Fibroblast of lung (primary cell): ENCODE data around the gene ARHGEF26. TPM values are rescaled to one million over a fixed set of nuclear protein-coding genes. Genes with fewer than 3 reads are reported as not detected.

Experiments
- DNase-seq, 2 donors: peaks; one replicate each; pipeline versions ENCODE4 v3.0.0 to v3.0.0-alpha.2; 2010; ENCODE audit warnings: low read depth in 2 of 2
- H2AFZ ChIP-seq: 2 replicates; pipeline ENCODE4 v1.5.1; 2012; ENCODE audit warnings: low read length, control low read depth, inconsistent platforms
- H3K27ac ChIP-seq: 2 replicates; pipeline ENCODE4 v1.5.1; 2011; ENCODE audit warnings: low read length, control low read depth; ENCODE audit not compliant: insufficient read depth
- H3K27me3 ChIP-seq: 2 replicates; pipeline ENCODE4 v1.5.1; 2011; ENCODE audit warnings: mild to moderate bottlenecking, low read length; ENCODE audit not compliant: control insufficient read depth, insufficient read depth
- H3K36me3 ChIP-seq: 2 replicates; pipeline ENCODE4 v1.5.1; 2011; ENCODE audit warnings: low read length; ENCODE audit not compliant: control insufficient read depth, insufficient read depth
- H3K4me1 ChIP-seq: 2 replicates; pipeline ENCODE4 v1.5.1; 2011; ENCODE audit warnings: low read length; ENCODE audit not compliant: control insufficient read depth, insufficient read depth; ENCODE audit errors: extremely low read depth
- H3K4me2 ChIP-seq: 2 replicates; pipeline ENCODE4 v1.5.1; 2011; ENCODE audit warnings: low read length, control low read depth; ENCODE audit not compliant: insufficient read depth; ENCODE audit errors: extremely low read depth
- H3K4me3 ChIP-seq, 4 experiments: fragments of 200-600 bp in 1 of 4; sonication (generic) in 1 of 4; replicated peaks in 1 of 4; 2 replicates each; pipeline ENCODE4 v1.5.1; 2011 to 2016; ENCODE audit warnings: low read length in 4 of 4, low read depth in 3 of 4, mild to moderate bottlenecking in 3 of 4, control low read depth in 2 of 4, inconsistent platforms in 1 of 4, mixed read lengths in 1 of 4; ENCODE audit not compliant: insufficient read depth in 1 of 4; ENCODE audit errors: control extremely low read depth in 1 of 4
- H3K79me2 ChIP-seq: 2 replicates; pipeline ENCODE4 v1.5.1; 2012; ENCODE audit warnings: mild to moderate bottlenecking, low read length, inconsistent platforms; ENCODE audit not compliant: control insufficient read depth, insufficient read depth
- H3K9ac ChIP-seq: 2 replicates; pipeline ENCODE4 v1.5.1; 2011; ENCODE audit warnings: mild to moderate bottlenecking, low read length, control low read depth; ENCODE audit not compliant: insufficient read depth
- H3K9me3 ChIP-seq: 2 replicates; pipeline ENCODE4 v1.5.1; 2012; ENCODE audit warnings: low read depth, low read length; ENCODE audit not compliant: control insufficient read depth, insufficient read depth
- H4K20me1 ChIP-seq: 2 replicates; pipeline ENCODE4 v1.5.1; 2011; ENCODE audit warnings: low read length; ENCODE audit not compliant: control insufficient read depth, insufficient read depth; ENCODE audit errors: extremely low read depth
- EZH2 ChIP-seq: IDR thresholded peaks from 2 replicates; pipeline ENCODE4 v1.5.1; 2012; ENCODE audit warnings: low read length, control low read depth, mild to moderate bottlenecking; ENCODE audit errors: missing control alignments
- polyA plus RNA-seq, 2 donors: library from polyadenylated mRNA; depleted of rRNA in 1 of 2; stranded (reverse) in 1 of 2; unstranded in 1 of 2; fragments of >200 nt; gene quantifications; 2 replicates each; pipeline ENCODE4 v1.2.1, GENCODE V29; 2011 to 2012; ENCODE audit warnings: missing spikeins in 1 of 2
- total RNA-seq: library from RNA; depleted of rRNA; stranded (reverse); fragments of >200 nt; gene quantifications from 2 replicates; pipeline ENCODE4 v1.2.1, GENCODE V29; 2014
- TF ChIP-seq, protein P1 (sequence below), 2 donors: IDR thresholded peaks in 1 of 2; conservative IDR thresholded peaks in 1 of 2; 1 replicate in 1 of 2; 2 replicates in 1 of 2; pipeline ENCODE4 v1.5.1; 2011 to 2012; ENCODE audit warnings: low read length in 2 of 2, control low read depth in 1 of 2, inconsistent platforms in 1 of 2, low read depth in 1 of 2, mild to moderate bottlenecking in 1 of 2

Gene ARHGEF26
- total and polyA plus RNA-seq, 2 donors (not counting 1 experiment from before 2014, with no cell fraction given), result 0.72 to 2.1 TPM

DNA sequence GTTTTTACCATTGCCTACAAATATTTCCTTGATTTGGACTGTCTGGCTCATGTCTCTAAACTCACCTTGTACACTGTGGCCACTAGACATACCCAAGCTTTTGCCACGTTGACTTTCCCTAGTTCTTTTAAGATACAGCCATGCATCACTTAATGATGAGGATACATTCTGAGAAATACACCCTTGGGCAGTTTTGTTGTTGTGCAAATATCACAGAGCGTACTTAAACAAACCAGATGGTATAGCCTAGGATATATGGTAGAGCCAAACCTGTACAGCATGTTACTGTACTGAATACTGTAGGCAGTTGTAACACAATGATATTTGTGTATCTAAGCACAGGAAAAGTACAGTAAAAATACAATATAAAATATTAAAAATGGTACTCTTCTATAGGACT is 5.5 kb downstream of the ARHGEF26 start:
- H3K27ac ChIP-seq, result no peak overlapping the region
- no peaks in the 10 kb centered on the region for H3K79me2 ChIP-seq
- no peak overlapping the region for H3K4me2 ChIP-seq
- H3K4me1 ChIP-seq, result no peaks in the 10 kb centered on the region
- no peak overlapping the region for H3K9ac ChIP-seq
- H3K36me3 ChIP-seq, result no peaks in the 10 kb centered on the region
- H2AFZ ChIP-seq, result no peak overlapping the region
- no peak overlapping the region for H3K4me3 ChIP-seq
- H4K20me1 ChIP-seq, result no peaks in the 10 kb centered on the region
- DNase-seq, result no peak
- no peaks in the 10 kb centered on the region for H3K9me3 ChIP-seq
- no peaks in the 10 kb centered on the region for H3K27me3 ChIP-seq
- TF ChIP-seq, protein P1, sequence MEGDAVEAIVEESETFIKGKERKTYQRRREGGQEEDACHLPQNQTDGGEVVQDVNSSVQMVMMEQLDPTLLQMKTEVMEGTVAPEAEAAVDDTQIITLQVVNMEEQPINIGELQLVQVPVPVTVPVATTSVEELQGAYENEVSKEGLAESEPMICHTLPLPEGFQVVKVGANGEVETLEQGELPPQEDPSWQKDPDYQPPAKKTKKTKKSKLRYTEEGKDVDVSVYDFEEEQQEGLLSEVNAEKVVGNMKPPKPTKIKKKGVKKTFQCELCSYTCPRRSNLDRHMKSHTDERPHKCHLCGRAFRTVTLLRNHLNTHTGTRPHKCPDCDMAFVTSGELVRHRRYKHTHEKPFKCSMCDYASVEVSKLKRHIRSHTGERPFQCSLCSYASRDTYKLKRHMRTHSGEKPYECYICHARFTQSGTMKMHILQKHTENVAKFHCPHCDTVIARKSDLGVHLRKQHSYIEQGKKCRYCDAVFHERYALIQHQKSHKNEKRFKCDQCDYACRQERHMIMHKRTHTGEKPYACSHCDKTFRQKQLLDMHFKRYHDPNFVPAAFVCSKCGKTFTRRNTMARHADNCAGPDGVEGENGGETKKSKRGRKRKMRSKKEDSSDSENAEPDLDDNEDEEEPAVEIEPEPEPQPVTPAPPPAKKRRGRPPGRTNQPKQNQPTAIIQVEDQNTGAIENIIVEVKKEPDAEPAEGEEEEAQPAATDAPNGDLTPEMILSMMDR (conservative IDR thresholded peaks at IDR 0.05 in 1 of 2, IDR thresholded peaks at IDR 0.05 in 1 of 2; ENCODE audit: low read depth in 1 of 2, low read length in 2 of 2), result no peak
- no peak for TF ChIP-seq EZH2

DNA sequence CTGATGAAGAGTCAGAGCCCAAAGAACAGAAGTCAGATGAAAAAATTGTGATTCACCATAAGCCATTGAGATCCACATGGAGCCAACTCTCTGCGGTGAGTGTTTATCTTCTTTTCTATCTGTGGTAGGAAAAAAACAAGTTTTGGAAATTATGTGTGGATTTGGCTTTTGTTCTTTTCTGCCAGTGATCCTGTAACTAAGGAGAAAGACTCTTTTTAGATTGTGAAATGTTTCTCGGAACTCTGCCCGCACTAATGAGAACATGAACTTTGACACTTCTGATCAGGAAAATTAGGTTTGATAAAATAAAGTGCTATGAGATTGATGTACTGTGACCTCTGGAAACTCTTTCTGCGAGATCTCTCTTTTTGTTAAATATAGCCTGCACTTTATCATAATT is 8.4 kb downstream of the ARHGEF26 start:
- TF ChIP-seq, protein P1 (conservative IDR thresholded peaks at IDR 0.05 in 1 of 2, IDR thresholded peaks at IDR 0.05 in 1 of 2; ENCODE audit: low read depth in 1 of 2, low read length in 2 of 2), result no peak
- TF ChIP-seq EZH2, result no peak
- no peak overlapping the region for H3K4me2 ChIP-seq
- no peaks in the 10 kb centered on the region for H3K4me1 ChIP-seq
- no peak overlapping the region for H3K27ac ChIP-seq
- no peaks in the 10 kb centered on the region for H3K27me3 ChIP-seq
- H2AFZ ChIP-seq, result no peak overlapping the region
- H3K79me2 ChIP-seq, result no peaks in the 10 kb centered on the region
- H4K20me1 ChIP-seq, result no peaks in the 10 kb centered on the region
- peak; percentile 22 to 67 for DNase-seq
- no peaks in the 10 kb centered on the region for H3K9me3 ChIP-seq
- no peak overlapping the region for H3K9ac ChIP-seq
- H3K4me3 ChIP-seq, result no peak overlapping the region
- H3K36me3 ChIP-seq, result no peaks in the 10 kb centered on the region

DNA sequence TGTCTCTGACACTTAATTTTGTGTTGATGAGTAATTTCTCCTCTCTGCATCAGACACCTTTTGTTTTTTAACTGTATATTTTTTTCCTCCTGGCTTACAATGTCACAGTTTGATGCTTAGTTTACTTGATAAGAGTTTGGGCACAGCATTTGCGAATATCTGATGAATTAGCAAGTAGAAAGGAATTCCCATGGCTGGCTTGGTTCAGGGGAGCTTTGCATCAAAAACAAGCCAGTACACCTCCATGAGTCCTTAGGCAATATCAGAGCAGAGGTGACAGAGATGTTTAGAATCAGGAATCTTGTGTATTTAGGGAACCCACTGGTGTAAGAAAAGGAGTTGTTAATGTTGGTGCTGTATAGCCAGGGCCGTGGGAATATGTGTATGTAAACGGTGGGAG is 9.3 kb downstream of the ARHGEF26 start:
- Histone ChIP-seq H3K9me3 (no peaks in the 10 kb centered on the region), H3K4me2 (no peak overlapping the region), H3K4me1 (no peaks in the 10 kb centered on the region), H3K27me3 (no peaks in the 10 kb centered on the region), H3K27ac (no peak overlapping the region), H4K20me1 (no peaks in the 10 kb centered on the region), H3K79me2 (no peaks in the 10 kb centered on the region), H3K9ac (no peak overlapping the region), H3K36me3 (no peaks in the 10 kb centered on the region), H2AFZ (no peak overlapping the region), H3K4me3 (no peak overlapping the region)
- peak in 1 of 2 donors; percentile 33 for DNase-seq
- TF ChIP-seq, protein P1 (conservative IDR thresholded peaks at IDR 0.05 in 1 of 2, IDR thresholded peaks at IDR 0.05 in 1 of 2; ENCODE audit: low read depth in 1 of 2, low read length in 2 of 2), result no peak
- TF ChIP-seq EZH2, result no peak
